Epithelial cell of proximal tubule (primary cell): ENCODE data around the gene KLC1. TPM values are rescaled to one million over a fixed set of nuclear protein-coding genes. Genes with fewer than 3 reads are reported as not detected.

ENCODE experiments used
- DNase-seq: peaks from one replicate; pipeline ENCODE4 v3.0.0-alpha.2; 2011; ENCODE audit warnings: low read depth
- H3K4me3 ChIP-seq: 2 replicates; pipeline ENCODE4 v1.5.1; 2011; ENCODE audit warnings: low read depth, mild to moderate bottlenecking, low read length
- total RNA-seq: library from RNA; depleted of rRNA; stranded (reverse); fragments of >200 nt; gene quantifications from 2 replicates; pipeline ENCODE4 v1.2.3, GENCODE V29; 2015
- TF ChIP-seq, protein P1 (sequence below): conservative IDR thresholded peaks from 2 replicates; pipeline ENCODE4 v1.5.1; 2012; ENCODE audit warnings: low read depth, mild to moderate bottlenecking, low read length

KLC1 gene
- total RNA-seq, 1 donor from 2014 or later, result 178 TPM

DNA sequence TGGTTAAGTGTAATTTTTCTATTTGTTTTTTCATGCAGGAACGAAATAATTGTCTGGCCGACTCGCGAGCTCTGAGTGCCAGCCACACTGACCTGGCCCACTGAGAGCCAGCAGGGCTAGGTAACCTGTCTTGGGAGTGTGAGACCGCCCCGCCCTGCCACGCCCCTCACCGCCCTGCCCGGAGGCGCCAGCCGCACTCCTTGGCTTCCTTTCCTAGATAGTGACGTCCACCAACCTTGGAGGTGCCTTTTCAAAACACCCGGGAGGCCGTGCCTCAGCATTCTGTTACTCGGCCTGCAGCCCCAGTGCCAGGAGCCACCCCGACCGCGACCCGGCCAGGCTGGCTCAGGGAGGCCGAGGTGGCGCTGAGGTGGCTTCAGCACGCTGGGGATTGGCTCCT lies 64.5 kb downstream of the KLC1 start:
- H3K4me3 ChIP-seq, result no peak overlapping the region
- TF ChIP-seq, protein P1, sequence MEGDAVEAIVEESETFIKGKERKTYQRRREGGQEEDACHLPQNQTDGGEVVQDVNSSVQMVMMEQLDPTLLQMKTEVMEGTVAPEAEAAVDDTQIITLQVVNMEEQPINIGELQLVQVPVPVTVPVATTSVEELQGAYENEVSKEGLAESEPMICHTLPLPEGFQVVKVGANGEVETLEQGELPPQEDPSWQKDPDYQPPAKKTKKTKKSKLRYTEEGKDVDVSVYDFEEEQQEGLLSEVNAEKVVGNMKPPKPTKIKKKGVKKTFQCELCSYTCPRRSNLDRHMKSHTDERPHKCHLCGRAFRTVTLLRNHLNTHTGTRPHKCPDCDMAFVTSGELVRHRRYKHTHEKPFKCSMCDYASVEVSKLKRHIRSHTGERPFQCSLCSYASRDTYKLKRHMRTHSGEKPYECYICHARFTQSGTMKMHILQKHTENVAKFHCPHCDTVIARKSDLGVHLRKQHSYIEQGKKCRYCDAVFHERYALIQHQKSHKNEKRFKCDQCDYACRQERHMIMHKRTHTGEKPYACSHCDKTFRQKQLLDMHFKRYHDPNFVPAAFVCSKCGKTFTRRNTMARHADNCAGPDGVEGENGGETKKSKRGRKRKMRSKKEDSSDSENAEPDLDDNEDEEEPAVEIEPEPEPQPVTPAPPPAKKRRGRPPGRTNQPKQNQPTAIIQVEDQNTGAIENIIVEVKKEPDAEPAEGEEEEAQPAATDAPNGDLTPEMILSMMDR, result no peak
- DNase-seq, result no peak

DNA sequence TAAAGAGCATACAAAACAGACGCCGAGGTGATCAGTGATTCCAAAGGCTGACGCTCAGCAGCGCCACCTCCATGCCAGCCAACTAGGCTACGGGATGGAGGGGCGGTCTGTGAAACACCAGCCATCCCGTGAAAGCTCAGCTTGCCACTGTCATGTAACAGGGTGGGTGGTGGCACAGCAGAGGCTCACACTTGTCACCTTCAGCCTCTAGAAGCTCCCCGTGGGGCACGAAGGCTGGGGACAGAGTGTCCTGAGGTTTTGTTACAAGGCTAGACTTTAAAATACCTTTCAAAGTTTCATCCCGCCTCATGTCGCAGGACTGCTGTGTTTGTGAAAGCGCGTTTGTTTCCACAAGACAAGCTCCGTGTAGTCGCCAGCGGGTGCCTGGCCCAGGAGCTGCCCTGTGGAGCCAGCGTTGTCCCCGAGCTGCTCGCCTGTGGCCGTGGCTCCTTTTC lies 65.6 kb downstream of the KLC1 start:
- no peak for DNase-seq
- TF ChIP-seq, protein P1, result no peak
- no peak overlapping the region for H3K4me3 ChIP-seq

DNA sequence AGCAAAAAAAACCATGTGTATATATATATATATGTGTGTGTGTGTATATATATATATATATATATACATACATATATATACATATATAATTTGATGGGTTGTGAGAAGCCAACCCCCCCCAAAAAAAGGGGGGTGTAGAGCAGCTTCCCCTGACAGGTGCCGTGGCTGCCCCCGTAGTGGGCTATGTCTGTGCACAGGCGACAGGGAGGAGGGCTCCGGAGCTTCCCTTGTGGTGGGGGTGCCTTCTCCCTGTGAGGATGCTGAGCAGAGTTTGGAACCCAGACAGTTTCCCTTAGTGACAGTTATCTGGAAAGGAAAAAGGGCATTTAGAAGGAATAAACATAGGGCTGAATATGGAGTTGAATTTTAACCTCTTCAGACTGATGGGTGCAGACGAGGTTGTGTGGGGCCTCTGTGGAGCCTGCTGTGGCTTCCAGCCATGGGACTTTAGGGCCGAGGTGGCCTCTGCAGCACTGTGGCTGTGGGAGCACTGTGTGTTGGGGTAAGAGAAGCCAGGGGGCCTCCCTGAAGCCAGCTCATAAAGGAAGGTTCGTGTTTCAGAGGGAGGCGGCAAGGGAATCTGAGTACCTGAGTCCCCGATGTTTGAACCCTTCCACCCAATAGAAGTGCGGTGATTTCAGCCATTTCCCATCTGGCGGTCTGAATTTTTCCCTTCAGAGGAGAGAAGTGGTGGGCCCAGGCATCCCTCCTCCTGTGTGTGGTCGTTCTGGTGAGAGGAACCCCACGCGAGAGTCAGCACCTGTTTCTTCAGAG lies 66.5 kb downstream of the KLC1 start:
- TF ChIP-seq, protein P1, result no peak
- no peak for DNase-seq
- no peak overlapping the region for H3K4me3 ChIP-seq

DNA sequence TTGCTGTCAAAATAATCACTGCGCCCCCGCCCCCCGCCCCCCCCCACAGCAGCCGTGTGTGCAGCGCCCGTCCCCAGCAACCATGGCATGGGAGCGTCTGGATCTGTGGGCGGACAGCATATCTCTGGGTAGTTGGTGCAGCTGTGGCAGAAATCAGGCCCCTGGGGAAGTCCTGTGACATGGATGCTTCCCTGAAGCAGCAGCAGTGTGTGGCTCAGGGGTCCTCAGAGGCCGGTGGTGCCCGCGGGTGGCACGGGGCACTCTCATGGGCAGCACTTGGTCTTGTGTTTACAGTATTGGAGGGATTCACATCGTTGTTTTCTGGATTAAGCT lies 67.0 kb downstream of the KLC1 start:
- H3K4me3 ChIP-seq, result no peak overlapping the region
- no peak for DNase-seq
- TF ChIP-seq, protein P1, result no peak

DNA sequence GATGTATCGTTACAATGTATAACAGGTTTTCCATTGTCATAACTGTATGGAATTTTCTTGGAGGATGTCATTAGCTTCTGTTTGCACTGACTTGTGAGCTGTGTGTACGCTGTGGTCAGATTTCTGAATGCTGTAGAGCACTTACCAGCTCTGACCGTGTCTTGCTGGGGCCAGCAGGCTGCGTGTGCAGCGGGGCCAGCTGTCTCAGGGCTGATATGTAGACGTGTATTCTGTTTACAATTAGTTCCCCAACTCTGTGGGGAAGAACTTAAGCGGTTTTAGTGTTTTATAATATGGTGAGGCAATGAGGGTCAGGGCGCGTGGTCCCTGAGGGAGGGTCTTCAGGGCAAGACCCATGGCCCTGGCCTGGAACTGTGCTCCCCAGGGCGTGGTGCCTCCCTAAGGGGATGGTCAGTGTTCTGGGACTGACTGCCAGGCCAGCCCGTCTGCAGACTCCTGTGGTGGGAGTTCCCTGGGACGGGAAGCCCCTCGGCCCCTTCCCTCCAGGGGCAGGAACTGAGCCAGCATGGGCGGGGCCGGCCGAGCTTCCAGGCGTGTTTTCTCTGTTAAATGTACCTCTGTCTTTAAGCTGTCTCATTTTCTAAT lies 67.6 kb downstream of the KLC1 start:
- no peak for DNase-seq
- H3K4me3 ChIP-seq, result no peak overlapping the region
- TF ChIP-seq, protein P1, result no peak

DNA sequence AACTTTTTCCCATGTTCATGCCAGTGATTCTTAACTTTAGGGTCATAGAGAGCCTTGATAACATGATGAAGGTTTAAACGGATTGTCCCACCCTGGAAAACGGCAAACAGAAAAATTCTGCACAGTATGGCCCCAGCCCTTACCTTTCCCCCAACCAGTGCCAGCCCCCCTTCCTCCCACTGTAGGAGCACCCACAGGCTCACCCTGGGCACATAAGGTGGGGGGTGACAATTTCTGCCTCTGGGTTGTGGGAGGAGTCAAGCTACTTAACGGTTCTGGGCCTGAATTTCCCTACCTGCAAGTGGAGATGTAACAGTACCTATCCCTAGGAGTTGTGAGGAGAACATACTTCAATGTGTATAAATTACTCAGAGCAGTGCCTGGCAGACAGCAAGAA lies 68.2 kb downstream of the KLC1 start:
- TF ChIP-seq, protein P1, result no peak
- no peak for DNase-seq
- H3K4me3 ChIP-seq, result no peak overlapping the region
